Liver (tissue), 9 donors: ENCODE data around the gene UNKL. TPM values are rescaled to one million over a fixed set of nuclear protein-coding genes. Genes with fewer than 3 reads are reported as not detected.

Source experiments
- DNase-seq: peaks from one replicate; pipeline ENCODE4 v3.0.0-alpha.2; 2017; ENCODE audit warnings: low spot score
- H3K27ac ChIP-seq, 2 donors: one replicate each; pipeline ENCODE4 v1.7.0; 2013; ENCODE audit warnings: inconsistent platforms in 2 of 2, low read length in 2 of 2, control low read depth in 1 of 2, low read depth in 1 of 2, mild to moderate bottlenecking in 1 of 2
- H3K27me3 ChIP-seq, 4 donors: one replicate each; pipeline versions ENCODE4 v1.6.1 to v1.7.0; 2013; ENCODE audit warnings: low read length in 3 of 4, inconsistent platforms in 1 of 4, mild to moderate bottlenecking in 1 of 4, moderate library complexity in 1 of 4; ENCODE audit not compliant: control insufficient read depth in 4 of 4, insufficient read depth in 4 of 4
- H3K36me3 ChIP-seq, 4 donors: one replicate each; pipeline versions ENCODE4 v1.6.1 to v1.7.0; 2013; ENCODE audit warnings: low read length in 3 of 4, mild to moderate bottlenecking in 3 of 4, low read depth in 1 of 4, moderate library complexity in 1 of 4; ENCODE audit not compliant: control insufficient read depth in 4 of 4, insufficient read depth in 3 of 4
- H3K4me1 ChIP-seq, 4 donors: one replicate each; pipeline versions ENCODE4 v1.6.1 to v1.7.0; 2013; ENCODE audit warnings: low read length in 3 of 4, mild to moderate bottlenecking in 3 of 4, moderate library complexity in 1 of 4; ENCODE audit not compliant: control insufficient read depth in 4 of 4, insufficient read depth in 4 of 4
- H3K4me3 ChIP-seq, 3 donors: one replicate each; pipeline versions ENCODE4 v1.6.1 to v1.7.0; 2013; ENCODE audit warnings: low read length in 3 of 3, control low read depth in 1 of 3, low read depth in 1 of 3, mild to moderate bottlenecking in 1 of 3
- H3K9ac ChIP-seq, 2 donors: one replicate each; pipeline ENCODE4 v1.7.0; 2013; ENCODE audit warnings: low read length in 2 of 2, mild to moderate bottlenecking in 2 of 2, moderate library complexity in 2 of 2, control low read depth in 1 of 2, low read depth in 1 of 2
- H3K9me3 ChIP-seq, 4 donors: one replicate each; pipeline versions ENCODE4 v1.6.1 to v1.7.0; 2013; ENCODE audit warnings: low read length in 3 of 4; ENCODE audit not compliant: control insufficient read depth in 4 of 4
- EGR1 ChIP-seq, 2 donors: IDR thresholded peaks; 2 replicates each; pipeline ENCODE4 v1.6.1; 2016 to 2018; ENCODE audit warnings: antibody characterized with exemption in 2 of 2, low read depth in 2 of 2
- FOXA1 ChIP-seq: IDR thresholded peaks from 2 replicates; pipeline ENCODE4 v1.6.1; 2016; ENCODE audit warnings: antibody characterized with exemption
- FOXA2 ChIP-seq: IDR thresholded peaks from 2 replicates; pipeline ENCODE4 v1.6.1; 2016; ENCODE audit warnings: antibody characterized with exemption
- GABPA ChIP-seq, 2 donors: IDR thresholded peaks in 1 of 2; conservative IDR thresholded peaks in 1 of 2; 2 replicates each; pipeline ENCODE4 v1.6.1; 2016; ENCODE audit warnings: antibody characterized with exemption in 2 of 2, mild to moderate bottlenecking in 1 of 2, moderate library complexity in 1 of 2
- HNF4A ChIP-seq, 2 donors: conservative IDR thresholded peaks; 2 replicates each; pipeline ENCODE4 v1.6.1; 2016; ENCODE audit warnings: antibody characterized with exemption in 2 of 2, mild to moderate bottlenecking in 2 of 2
- HNF4G ChIP-seq: IDR thresholded peaks from 2 replicates; pipeline ENCODE4 v1.6.1; 2016; ENCODE audit warnings: antibody characterized with exemption
- JUND ChIP-seq, 2 donors: IDR thresholded peaks; 2 replicates each; pipeline ENCODE4 v1.6.1; 2016; ENCODE audit warnings: antibody characterized with exemption in 2 of 2
- MAX ChIP-seq: IDR thresholded peaks from 2 replicates; pipeline ENCODE4 v1.6.1; 2016; ENCODE audit warnings: antibody characterized with exemption
- RAD21 ChIP-seq, 2 donors: IDR thresholded peaks; 2 replicates each; pipeline ENCODE4 v1.6.1; 2016; ENCODE audit warnings: antibody characterized with exemption in 2 of 2, mild to moderate bottlenecking in 2 of 2
- REST ChIP-seq: IDR thresholded peaks from 2 replicates; pipeline ENCODE4 v1.6.1; 2016; ENCODE audit warnings: antibody characterized with exemption, mild to moderate bottlenecking
- RXRA ChIP-seq, 2 donors: IDR thresholded peaks; 2 replicates each; pipeline ENCODE4 v1.6.1; 2017 to 2018; ENCODE audit warnings: antibody characterized with exemption in 2 of 2, mild to moderate bottlenecking in 1 of 2
- SP1 ChIP-seq: IDR thresholded peaks from 2 replicates; pipeline ENCODE4 v1.6.1; 2018; ENCODE audit warnings: antibody characterized with exemption, mild to moderate bottlenecking
- TAF1 ChIP-seq: conservative IDR thresholded peaks from 2 replicates; pipeline ENCODE4 v1.6.1; 2016; ENCODE audit warnings: antibody characterized with exemption, mild to moderate bottlenecking
- YY1 ChIP-seq: IDR thresholded peaks from 2 replicates; pipeline ENCODE4 v1.6.1; 2016; ENCODE audit warnings: antibody characterized with exemption, mild to moderate bottlenecking
- WGBS: extraction: QIAGEN DNeasy Blood & Tissue Kit; methylation state at CpG from one replicate; pipeline ENCODE4 v1.1.7; 2013; 5-methylcytosine and 5-hydroxymethylcytosine counted together
- polyA plus RNA-seq, 2 donors: library from polyadenylated mRNA; stranded (reverse) in 1 of 2; unstranded in 1 of 2; fragments of 200-250 nt in 1 of 2; fragments of >200 nt in 1 of 2; fragmentation: Nextera tagmentation in 1 of 2; extraction: Ambion mirVana in 1 of 2; gene quantifications; one replicate each; pipeline versions ENCODE4 v1.2.1 to v1.2.3, GENCODE V29; 2013 to 2015
- total RNA-seq, 2 donors: library from RNA; depleted of rRNA; stranded (reverse); fragments of >200 nt; gene quantifications; one replicate each; pipeline ENCODE4 v1.2.3, GENCODE V29; 2014
- TF ChIP-seq, protein P1 (sequence below): fragments of 150-350 bp; IDR thresholded peaks from 2 replicates; pipeline ENCODE4 v1.5.1; 2017; ENCODE audit warnings: improper control_type of control experiment, low read depth, low read length; ENCODE audit not compliant: missing input control
- TF ChIP-seq, protein P2 (sequence below): IDR thresholded peaks from 2 replicates; pipeline ENCODE4 v1.6.1; 2016; ENCODE audit warnings: antibody characterized with exemption
- donor health status: healthy.
- donor health status: healthy.
- donor health status: healthy.
- donor health status: healthy.
- donor health status: healthy.

UNKL gene
- total and polyA plus RNA-seq, 4 donors, result 3.5 to 14.7 (median 6.6) TPM

DNA sequence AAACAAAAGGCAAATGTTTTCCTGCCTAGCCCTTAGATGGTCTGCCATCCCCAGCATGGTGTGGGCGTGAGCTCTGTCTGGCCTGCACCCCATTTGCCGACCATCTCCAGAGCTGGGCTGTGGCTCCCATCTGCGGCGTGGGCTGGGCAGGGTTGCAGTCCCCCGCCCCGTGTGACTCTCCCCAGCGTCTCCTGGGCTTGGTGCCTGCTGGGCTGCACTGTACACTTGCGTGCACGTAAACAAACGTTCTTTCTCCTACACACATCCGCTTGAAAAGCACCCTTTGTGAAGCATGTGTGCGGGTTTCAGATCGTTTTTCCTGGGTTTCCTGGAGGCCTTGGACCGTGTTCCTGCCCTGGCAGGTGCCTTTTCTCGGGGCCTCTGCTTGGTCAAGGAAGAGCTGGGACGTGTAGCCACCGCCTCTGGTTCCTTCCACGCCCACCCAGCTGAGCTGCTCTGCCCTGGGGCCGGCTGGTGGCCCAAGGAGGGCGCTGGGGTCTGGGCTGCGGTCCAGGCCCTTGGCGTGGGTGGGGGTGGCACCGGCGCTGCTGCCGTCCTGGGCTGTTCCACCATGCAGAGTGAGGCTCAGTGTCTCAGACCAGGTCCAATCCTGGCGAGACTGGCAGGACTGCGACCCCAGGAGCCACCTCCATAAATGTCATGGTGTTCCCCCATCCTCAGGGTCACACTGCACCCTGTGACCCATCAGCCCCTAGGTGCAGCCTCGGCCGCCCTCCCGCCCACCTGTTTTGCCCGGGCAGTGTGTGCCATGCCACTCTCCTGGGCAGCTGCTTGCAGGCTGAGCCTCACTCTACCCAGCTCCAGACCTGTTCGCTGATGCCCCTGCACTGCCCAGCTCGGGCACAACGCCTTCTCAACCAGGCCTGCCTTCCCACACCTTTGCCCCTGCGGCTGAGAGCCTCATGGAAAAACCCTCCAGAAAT lies 90.9 kb downstream of the UNKL start:
- no peak for TF ChIP-seq FOXA1
- no peak for TF ChIP-seq YY1
- TF ChIP-seq RXRA (IDR thresholded peaks at IDR 0.05), result no peak
- no peak for TF ChIP-seq TAF1
- TF ChIP-seq RAD21 (IDR thresholded peaks at IDR 0.05), result no peak
- no peak for TF ChIP-seq HNF4G
- TF ChIP-seq HNF4A (conservative IDR thresholded peaks at IDR 0.05), result no peak
- Histone ChIP-seq H3K36me3 (peaks cover 16 to 58% (median 26%) of the 10 kb centered on the region in 4 donors), H3K9me3 (no peaks in the 10 kb centered on the region), H3K4me1 (no peaks in the 10 kb centered on the region), H3K9ac (no peak overlapping the region), H3K27ac (no peak overlapping the region), H3K27me3 (no peaks in the 10 kb centered on the region), H3K4me3 (no peak overlapping the region)
- DNase-seq, result no peak
- 93% methylated on average over 35 of the region's 35 CpGs for WGBS

GRCh38 chr16:1322407-1322806 lies 92.1 kb downstream of the UNKL start:
- DNase-seq, result no peak
- Histone ChIP-seq H3K9me3 (no peaks in the 10 kb centered on the region), H3K27me3 (no peaks in the 10 kb centered on the region), H3K4me1 (no peaks in the 10 kb centered on the region), H3K27ac (no peak overlapping the region), H3K4me3 (no peak overlapping the region), H3K36me3 (peaks cover 23 to 69% (median 35%) of the 10 kb centered on the region in 4 donors), H3K9ac (no peak overlapping the region)
- WGBS, result 98% methylated on average over 8 of the region's 8 CpGs
- no peak for TF ChIP-seq HNF4G
- TF ChIP-seq REST, result no peak
- TF ChIP-seq FOXA2, result no peak
- no peak for TF ChIP-seq SP1
- TF ChIP-seq JUND (IDR thresholded peaks at IDR 0.05), result no peak
- no peak for TF ChIP-seq GABPA (IDR thresholded peaks at IDR 0.05 in 1 of 2, conservative IDR thresholded peaks at IDR 0.05 in 1 of 2)
- no peak for TF ChIP-seq YY1
- TF ChIP-seq RXRA (IDR thresholded peaks at IDR 0.05), result no peak
- TF ChIP-seq, protein P1, sequence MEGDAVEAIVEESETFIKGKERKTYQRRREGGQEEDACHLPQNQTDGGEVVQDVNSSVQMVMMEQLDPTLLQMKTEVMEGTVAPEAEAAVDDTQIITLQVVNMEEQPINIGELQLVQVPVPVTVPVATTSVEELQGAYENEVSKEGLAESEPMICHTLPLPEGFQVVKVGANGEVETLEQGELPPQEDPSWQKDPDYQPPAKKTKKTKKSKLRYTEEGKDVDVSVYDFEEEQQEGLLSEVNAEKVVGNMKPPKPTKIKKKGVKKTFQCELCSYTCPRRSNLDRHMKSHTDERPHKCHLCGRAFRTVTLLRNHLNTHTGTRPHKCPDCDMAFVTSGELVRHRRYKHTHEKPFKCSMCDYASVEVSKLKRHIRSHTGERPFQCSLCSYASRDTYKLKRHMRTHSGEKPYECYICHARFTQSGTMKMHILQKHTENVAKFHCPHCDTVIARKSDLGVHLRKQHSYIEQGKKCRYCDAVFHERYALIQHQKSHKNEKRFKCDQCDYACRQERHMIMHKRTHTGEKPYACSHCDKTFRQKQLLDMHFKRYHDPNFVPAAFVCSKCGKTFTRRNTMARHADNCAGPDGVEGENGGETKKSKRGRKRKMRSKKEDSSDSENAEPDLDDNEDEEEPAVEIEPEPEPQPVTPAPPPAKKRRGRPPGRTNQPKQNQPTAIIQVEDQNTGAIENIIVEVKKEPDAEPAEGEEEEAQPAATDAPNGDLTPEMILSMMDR, result no peak
- no peak for TF ChIP-seq MAX
- no peak for TF ChIP-seq TAF1
- TF ChIP-seq FOXA1, result no peak
- TF ChIP-seq, protein P2, sequence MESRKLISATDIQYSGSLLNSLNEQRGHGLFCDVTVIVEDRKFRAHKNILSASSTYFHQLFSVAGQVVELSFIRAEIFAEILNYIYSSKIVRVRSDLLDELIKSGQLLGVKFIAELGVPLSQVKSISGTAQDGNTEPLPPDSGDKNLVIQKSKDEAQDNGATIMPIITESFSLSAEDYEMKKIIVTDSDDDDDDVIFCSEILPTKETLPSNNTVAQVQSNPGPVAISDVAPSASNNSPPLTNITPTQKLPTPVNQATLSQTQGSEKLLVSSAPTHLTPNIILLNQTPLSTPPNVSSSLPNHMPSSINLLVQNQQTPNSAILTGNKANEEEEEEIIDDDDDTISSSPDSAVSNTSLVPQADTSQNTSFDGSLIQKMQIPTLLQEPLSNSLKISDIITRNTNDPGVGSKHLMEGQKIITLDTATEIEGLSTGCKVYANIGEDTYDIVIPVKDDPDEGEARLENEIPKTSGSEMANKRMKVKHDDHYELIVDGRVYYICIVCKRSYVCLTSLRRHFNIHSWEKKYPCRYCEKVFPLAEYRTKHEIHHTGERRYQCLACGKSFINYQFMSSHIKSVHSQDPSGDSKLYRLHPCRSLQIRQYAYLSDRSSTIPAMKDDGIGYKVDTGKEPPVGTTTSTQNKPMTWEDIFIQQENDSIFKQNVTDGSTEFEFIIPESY, result no peak
- TF ChIP-seq EGR1 (IDR thresholded peaks at IDR 0.05; ENCODE audit: low read depth in 2 of 2), result no peak
